ENCODE data around the gene CTAGE4.
"Not testable (repeated sequence)": the region's sequence is repeated elsewhere in the genome, so short reads cannot be mapped to it uniquely, and the experiment has no call there.

The CTAGE4 gene, protein sequence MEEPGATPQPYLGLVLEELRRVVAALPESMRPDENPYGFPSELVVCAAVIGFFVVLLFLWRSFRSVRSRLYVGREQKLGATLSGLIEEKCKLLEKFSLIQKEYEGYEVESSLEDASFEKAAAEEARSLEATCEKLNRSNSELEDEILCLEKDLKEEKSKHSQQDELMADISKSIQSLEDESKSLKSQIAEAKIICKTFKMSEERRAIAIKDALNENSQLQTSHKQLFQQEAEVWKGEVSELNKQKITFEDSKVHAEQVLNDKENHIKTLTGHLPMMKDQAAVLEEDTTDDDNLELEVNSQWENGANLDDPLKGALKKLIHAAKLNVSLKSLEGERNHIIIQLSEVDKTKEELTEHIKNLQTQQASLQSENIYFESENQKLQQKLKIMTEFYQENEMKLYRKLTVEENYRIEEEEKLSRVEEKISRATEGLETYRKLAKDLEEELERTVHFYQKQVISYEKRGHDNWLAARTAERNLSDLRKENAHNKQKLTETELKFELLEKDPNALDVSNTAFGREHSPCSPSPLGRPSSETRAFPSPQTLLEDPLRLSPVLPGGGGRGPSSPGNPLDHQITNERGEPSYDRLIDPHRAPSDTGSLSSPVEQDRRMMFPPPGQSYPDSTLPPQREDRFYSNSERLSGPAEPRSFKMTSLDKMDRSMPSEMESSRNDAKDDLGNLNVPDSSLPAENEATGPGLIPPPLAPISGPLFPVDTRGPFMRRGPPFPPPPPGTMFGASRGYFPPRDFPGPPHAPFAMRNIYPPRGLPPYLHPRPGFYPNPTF

DNA sequence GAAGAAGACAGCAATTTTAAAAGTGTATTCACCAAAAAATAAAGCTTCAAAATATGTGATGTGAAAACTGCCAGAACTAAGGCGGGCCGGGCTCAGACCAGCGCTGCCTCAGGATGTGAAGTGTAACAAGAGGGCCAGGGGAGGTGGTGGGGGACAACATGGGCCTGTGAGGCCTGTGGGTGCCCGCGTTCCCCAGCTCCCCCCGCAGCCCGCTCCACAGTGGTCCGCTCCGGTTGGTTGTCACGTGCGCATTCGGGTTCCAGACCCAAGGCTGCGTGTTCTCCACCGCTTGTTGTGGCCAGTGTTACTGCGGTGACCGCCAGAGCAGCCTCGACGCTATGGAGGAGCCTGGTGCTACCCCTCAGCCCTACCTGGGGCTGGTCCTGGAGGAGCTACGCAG, at the start of gene CTAGE4:
CTAGE4 (plus strand) TSS at position 301 of the 400 bp plus-strand sequence; CDS start at position 339, 38 bp downstream.
- not testable (repeated sequence) for H3K9me3 ChIP-seq (ENCODE audit: control insufficient read depth, insufficient read depth, low read length); H3K36me3 ChIP-seq (ENCODE audit: insufficient read depth, low read length); H3K9ac ChIP-seq (ENCODE audit: low read depth, low read length); H3K4me1 ChIP-seq (ENCODE audit: insufficient read depth, low read length)

DNA sequence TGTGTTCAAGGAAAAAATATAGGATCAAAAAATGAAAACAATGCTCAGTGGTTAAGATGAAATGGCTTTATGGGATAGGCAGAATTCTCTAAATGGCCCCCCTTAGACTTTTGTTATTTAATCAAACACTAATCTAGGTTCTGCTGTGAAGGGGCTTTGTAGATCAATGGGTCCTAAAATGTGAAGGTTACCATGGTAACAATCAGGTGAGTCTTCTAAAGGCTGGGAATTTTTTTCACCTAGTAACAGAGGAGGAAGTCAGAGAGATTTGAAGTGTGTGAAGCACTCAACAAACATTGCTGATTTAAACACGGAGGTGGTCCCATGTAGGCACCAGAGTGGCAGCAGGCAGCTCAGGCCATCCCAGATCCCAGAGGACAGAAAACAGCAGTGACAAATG, 49.1 kb upstream of the CTAGE4 start:
- H3K36me3 ChIP-seq (ENCODE audit: insufficient read depth, low read length) = no peaks in the 10 kb centered on the region
- H3K9me3 ChIP-seq (ENCODE audit: control insufficient read depth, insufficient read depth, low read length) = no peaks in the 10 kb centered on the region
- H3K9ac ChIP-seq (ENCODE audit: low read depth, low read length) = no peak overlapping the region
- H3K4me1 ChIP-seq (ENCODE audit: insufficient read depth, low read length) = no peaks in the 10 kb centered on the region

- Histone ChIP-seq H3K9me3 (ENCODE audit: control insufficient read depth, insufficient read depth, low read length) (no peaks in the 10 kb centered on the region), H3K9ac (ENCODE audit: low read depth, low read length) (no peak overlapping the region), H3K36me3 (ENCODE audit: insufficient read depth, low read length) (no peaks in the 10 kb centered on the region), H3K4me1 (ENCODE audit: insufficient read depth, low read length) (no peaks in the 10 kb centered on the region)
Observed at GRCh38 chr7:144137501-144137900, 45.8 kb upstream of the CTAGE4 start.

GRCh38 chr7:144142187-144142586, 41.1 kb upstream of the CTAGE4 start:
- no peaks in the 10 kb centered on the region for H3K36me3 ChIP-seq (ENCODE audit: insufficient read depth, low read length)
- no peaks in the 10 kb centered on the region; the same call in 1 of the 2 replicates for H3K9me3 ChIP-seq (ENCODE audit: control insufficient read depth, insufficient read depth, low read length)
- no peak overlapping the region for H3K9ac ChIP-seq (ENCODE audit: low read depth, low read length)
- H3K4me1 ChIP-seq (ENCODE audit: insufficient read depth, low read length) = no peaks in the 10 kb centered on the region

DNA sequence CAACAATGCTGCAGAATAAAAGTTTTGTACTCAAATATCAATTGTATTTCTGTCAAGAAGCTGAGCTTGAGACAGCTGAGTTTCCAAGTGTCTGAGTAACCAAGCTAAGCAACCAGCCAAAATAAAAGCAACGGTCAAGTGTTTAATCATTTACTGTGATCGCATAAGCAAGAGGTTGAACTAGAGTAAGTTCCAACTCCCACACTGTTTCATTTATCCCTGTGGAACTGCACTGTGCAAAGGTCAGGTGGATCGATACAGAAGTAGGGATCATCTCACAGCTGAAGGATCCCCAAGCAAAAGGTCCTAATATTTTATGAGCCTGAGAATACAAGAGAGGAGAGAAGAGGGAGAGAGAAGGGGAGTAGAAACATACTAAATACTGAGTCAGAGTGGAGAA, 38.8 kb upstream of the CTAGE4 start:
- no peaks in the 10 kb centered on the region for H3K36me3 ChIP-seq (ENCODE audit: insufficient read depth, low read length)
- H3K4me1 ChIP-seq (ENCODE audit: insufficient read depth, low read length) = no peaks in the 10 kb centered on the region
- no peaks in the 10 kb centered on the region; the same call in 1 of the 2 replicates for H3K9me3 ChIP-seq (ENCODE audit: control insufficient read depth, insufficient read depth, low read length)
- no peak overlapping the region for H3K9ac ChIP-seq (ENCODE audit: low read depth, low read length)

DNA sequence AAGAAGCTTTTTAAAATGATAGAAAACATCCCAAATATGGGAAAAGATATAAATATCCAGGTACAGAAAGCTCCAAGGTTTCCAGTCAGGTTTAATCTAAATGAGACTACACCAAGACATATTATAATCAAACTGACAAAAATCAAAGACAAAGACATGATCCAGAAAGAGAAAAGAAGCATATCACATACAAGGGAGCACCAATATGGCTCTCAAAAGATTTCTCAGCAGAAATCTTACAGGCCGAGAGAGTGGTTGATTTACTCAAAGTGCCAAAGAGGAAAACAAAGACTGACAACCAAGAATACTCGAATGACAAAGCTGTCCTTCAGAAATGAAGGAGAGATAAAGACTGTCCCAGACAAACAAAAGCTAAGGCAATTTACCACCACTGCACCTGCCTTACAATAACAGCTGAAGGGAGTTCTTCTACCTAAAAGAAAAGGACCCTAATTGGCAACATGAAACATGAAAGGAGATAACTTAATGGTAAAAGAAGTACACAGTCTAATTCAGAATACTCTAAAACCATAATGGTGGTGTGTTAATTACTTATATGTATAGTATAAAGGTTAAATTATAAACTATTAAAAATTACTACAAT, 34.9 kb upstream of the CTAGE4 start:
- Histone ChIP-seq H3K4me1 (ENCODE audit: insufficient read depth, low read length) (no peaks in the 10 kb centered on the region), H3K36me3 (ENCODE audit: insufficient read depth, low read length) (no peaks in the 10 kb centered on the region), H3K9me3 (ENCODE audit: control insufficient read depth, insufficient read depth, low read length) (no peaks in the 10 kb centered on the region; the same call in 1 of the 2 replicates), H3K9ac (ENCODE audit: low read depth, low read length) (no peak overlapping the region)

- H3K36me3 ChIP-seq (ENCODE audit: insufficient read depth, low read length) = no peaks in the 10 kb centered on the region
- H3K9ac ChIP-seq (ENCODE audit: low read depth, low read length) = no peak overlapping the region
- H3K9me3 ChIP-seq (ENCODE audit: control insufficient read depth, insufficient read depth, low read length) = no peaks in the 10 kb centered on the region
- no peaks in the 10 kb centered on the region for H3K4me1 ChIP-seq (ENCODE audit: insufficient read depth, low read length)
Observed at GRCh38 chr7:144158861-144159260, 24.4 kb upstream of the CTAGE4 start.

- H3K36me3 ChIP-seq (ENCODE audit: insufficient read depth, low read length) = no peaks in the 10 kb centered on the region
Observed at GRCh38 chr7:144164784-144165183, 18.5 kb upstream of the CTAGE4 start.

DNA sequence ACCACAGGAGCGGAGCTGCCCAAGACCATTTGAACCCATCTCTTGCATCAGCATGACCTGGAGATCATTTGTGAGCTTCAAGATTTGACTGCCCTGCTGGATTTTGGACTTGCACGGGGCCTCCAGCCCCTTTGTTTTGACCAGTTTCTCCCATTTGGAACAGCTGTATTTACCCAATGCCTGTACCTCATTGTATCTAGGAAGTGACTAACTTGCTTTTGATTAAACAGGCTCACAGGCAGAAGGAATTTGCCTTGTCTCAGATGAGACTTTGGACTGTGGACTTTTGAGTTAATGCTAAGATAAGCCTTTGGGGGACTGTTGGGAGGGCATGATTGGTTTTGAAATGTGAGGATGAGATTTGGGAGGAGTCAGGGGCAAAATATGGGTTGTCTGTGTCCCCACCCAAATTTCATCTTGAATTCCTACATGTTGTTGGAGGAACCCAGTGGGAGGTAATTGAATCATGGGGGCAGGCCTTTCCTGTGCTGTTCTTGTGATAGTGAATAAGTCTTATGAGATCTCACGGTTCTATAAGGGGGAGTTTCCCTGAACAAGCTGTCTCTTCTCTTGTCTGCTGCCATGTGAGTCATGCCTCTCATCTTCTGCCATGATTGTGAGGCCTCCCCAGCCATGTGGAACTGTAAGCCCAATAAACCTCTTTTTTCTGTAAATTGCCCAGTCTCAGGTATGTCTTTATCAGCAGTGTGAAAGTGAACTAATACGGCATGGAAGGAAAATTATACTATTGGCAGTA, 11.5 kb upstream of the CTAGE4 start:
- not testable (repeated sequence) for H3K9me3 ChIP-seq (ENCODE audit: control insufficient read depth, insufficient read depth, low read length); H3K4me1 ChIP-seq (ENCODE audit: insufficient read depth, low read length)

More at GRCh38 chr7:144164784-144165183, 18.5 kb upstream of the CTAGE4 start:
- no peak overlapping the region for H3K9ac ChIP-seq (ENCODE audit: low read depth, low read length)
- no peaks in the 10 kb centered on the region for H3K4me1 ChIP-seq (ENCODE audit: insufficient read depth, low read length)
- no peaks in the 10 kb centered on the region for H3K9me3 ChIP-seq (ENCODE audit: control insufficient read depth, insufficient read depth, low read length)

GRCh38 chr7:144174613-144175012, 8.7 kb upstream of the CTAGE4 start:
- H3K36me3 ChIP-seq (ENCODE audit: insufficient read depth, low read length) = no peaks in the 10 kb centered on the region
- no peak overlapping the region for H3K9ac ChIP-seq (ENCODE audit: low read depth, low read length)
- peaks cover 9% of the 10 kb centered on the region for H3K9me3 ChIP-seq (ENCODE audit: control insufficient read depth, insufficient read depth, low read length)
- H3K4me1 ChIP-seq (ENCODE audit: insufficient read depth, low read length) = no peaks in the 10 kb centered on the region

More for the DNA sequence above, 11.5 kb upstream of the CTAGE4 start:
- H3K9ac ChIP-seq (ENCODE audit: low read depth, low read length); H3K36me3 ChIP-seq (ENCODE audit: insufficient read depth, low read length): not testable (repeated sequence)

- not testable (repeated sequence) for H3K9me3 ChIP-seq (ENCODE audit: control insufficient read depth, insufficient read depth, low read length); H3K9ac ChIP-seq (ENCODE audit: low read depth, low read length); H3K4me1 ChIP-seq (ENCODE audit: insufficient read depth, low read length); H3K36me3 ChIP-seq (ENCODE audit: insufficient read depth, low read length)
Observed at GRCh38 chr7:144178380-144179164, 4.7 kb upstream of the CTAGE4 start.

DNA sequence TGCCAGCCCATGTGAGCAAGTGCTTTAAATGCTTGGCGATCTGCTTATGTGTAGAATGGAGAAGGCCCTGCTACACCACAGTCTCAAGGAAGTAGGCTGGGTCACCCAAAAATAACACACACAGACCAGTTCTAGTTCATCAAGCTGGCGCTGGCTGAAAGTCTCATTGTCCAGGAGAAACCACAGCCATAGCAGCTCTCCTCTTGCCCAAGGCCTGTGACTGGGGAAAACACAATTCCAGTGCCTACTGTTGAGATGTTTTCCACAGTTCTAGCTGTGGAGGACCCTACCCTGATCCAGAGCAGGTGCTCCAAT, 4.1 kb upstream of the CTAGE4 start:
- H3K4me1 ChIP-seq (ENCODE audit: insufficient read depth, low read length); H3K36me3 ChIP-seq (ENCODE audit: insufficient read depth, low read length); H3K9me3 ChIP-seq (ENCODE audit: control insufficient read depth, insufficient read depth, low read length); H3K9ac ChIP-seq (ENCODE audit: low read depth, low read length): not testable (repeated sequence)

DNA sequence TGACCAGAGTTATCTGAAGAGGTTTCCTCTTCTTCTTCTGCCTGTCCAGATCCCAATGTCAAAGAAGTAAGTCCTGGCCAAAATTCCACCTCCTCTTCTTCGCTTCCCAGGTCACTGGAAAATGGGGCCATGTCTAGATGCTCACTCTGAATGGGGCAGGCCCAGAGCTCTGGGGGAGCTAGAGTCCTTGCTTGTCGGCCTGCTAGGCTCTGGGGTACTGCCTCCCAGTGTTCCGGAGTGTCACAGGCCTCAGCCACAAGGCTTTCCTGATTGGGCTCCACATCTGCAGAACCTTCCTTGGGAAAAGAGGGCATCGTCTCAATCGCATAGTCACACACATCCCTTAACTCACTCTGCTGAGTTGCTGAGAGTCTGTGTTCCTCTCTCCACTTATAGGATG, 4.6 kb downstream of the CTAGE4 start:
- not testable (repeated sequence) for H3K4me1 ChIP-seq (ENCODE audit: insufficient read depth, low read length); H3K9me3 ChIP-seq (ENCODE audit: control insufficient read depth, insufficient read depth, low read length); H3K9ac ChIP-seq (ENCODE audit: low read depth, low read length); H3K36me3 ChIP-seq (ENCODE audit: insufficient read depth, low read length)

All from ES-I3 (cell line).